ENCODE data around the gene CBFA2T3.

The CBFA2T3 gene

DNA sequence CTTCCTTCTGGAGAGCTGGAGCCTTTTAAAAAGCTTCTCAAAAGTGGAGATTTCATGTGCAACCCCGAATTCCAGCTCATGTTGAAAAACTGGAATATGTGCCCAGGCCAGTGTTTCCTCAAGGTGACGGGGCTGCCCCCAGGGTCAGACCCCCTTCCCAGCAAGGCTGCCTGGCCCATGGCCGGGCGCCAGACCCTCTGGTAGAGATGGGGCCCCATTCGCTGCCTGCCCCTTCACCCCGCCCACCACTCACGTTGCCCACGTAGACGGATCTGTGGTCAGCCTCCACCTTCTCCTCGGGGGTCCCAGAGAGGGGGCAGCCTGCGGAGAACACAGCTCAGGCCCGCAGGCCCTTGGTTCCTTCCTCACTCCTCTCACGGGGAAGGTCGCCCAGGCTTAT is 111.7 kb downstream of the CBFA2T3 start:
- DNase-seq (ENCODE audit: low read depth in 2 of 3, low spot score in 2 of 3), result no peak

DNA sequence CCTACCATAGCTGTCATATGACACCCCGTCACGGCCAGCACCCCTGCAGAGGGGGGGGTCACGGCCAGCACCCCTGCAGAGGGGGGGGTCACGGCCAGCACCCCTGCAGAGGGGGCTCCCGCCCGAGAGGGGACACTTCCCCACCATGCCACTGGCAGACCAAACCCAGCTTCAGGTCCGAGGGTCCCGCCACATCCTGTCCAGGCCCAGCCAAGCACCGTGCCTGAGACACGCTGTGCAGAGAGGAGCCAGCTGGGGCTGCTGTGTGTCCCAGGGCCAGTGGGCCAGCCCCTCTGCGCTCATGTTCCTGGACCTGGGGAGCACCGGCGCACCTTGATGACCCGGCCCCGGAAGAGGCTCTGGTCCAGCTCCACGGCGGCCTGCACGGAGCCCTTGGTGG is 112.5 kb downstream of the CBFA2T3 start:
- DNase-seq (ENCODE audit: low read depth in 2 of 3, low spot score in 2 of 3), result no peak

DNA sequence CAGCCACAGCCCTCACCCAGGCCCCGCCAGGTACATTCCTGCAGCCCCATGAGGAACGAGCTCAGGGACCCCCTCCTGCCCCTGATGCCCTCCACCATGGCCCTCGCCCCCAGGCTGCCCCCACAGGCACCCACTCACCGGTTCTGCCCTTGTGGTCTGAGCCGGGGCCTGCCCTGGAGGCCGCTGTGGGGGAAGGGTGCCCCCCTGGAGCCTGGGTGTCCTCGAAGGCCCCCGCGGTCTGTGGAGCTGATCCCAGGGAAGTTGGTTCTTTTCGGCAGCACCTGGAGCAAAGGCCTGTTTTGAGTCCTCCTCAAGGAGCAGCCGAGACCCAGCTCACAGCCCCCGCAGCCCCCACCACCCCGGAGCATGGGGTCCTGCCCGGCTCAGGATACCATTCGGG is 112.9 kb downstream of the CBFA2T3 start:
- DNase-seq (ENCODE audit: low read depth in 2 of 3, low spot score in 2 of 3), result no peak

DNA sequence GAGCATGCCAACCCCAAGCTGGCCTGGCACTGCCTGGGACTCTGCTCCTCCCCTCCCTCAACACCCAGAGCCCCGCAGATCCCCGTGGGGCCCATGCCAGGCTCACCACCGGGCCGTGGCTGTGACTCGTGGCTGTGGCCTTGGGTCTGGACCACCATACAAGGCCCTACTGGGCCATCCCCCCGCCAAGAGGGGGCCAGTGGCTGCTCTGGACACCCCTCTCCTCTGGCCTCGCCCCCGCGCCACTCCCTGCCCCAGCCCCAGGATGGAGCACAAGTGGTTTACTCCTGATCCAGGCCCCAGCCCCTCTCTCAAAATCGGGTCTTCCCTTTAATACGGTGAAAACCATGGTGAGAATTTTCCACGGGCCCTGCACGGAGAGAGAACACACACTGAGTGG is 113.6 kb downstream of the CBFA2T3 start:
- no peak for DNase-seq (ENCODE audit: low read depth in 2 of 3, low spot score in 2 of 3)

DNA sequence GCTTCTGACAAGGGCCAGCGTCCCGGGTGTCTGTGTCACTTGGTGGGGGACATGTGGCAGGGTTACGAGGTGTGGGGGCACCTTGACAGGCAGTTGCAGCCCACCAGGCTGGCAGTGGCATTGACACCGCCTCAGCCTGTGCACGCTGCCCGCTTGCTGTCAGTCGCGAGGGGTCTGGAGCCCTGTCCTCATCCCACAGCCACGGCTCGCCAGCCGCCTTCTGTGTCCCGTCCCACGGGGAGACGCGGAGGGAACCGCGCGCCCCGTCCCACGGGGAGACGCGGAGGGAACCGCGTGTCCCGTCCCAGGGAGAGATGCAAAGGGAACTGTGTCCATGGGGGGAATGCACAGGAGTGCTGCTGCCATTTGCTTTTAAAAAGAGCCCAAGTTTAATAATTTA is 114.0 kb downstream of the CBFA2T3 start:
- DNase-seq (ENCODE audit: low read depth in 2 of 3, low spot score in 2 of 3), result no peak

DNA sequence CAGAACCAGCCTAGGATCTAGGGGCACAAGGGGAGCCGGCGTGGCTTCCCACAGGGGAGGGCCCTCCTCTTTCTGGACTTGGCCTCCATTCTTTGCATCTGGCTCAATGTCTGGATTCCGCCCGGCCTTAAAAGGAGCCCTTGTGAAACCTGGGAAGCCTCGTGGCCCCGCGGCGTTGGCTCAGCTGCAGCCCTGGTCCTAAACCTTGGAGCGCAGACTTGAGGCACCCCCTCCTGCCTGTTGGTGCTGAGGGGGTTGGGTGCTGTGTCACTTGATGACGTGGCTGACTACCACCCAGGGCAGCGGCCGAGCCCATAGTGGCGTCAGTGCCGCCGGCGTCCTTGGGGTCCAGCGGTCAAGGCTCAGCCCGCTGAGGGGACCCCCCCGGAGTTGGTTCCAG is 115.6 kb downstream of the CBFA2T3 start:
- DNase-seq (ENCODE audit: low read depth in 2 of 3, low spot score in 2 of 3), result no peak

DNA sequence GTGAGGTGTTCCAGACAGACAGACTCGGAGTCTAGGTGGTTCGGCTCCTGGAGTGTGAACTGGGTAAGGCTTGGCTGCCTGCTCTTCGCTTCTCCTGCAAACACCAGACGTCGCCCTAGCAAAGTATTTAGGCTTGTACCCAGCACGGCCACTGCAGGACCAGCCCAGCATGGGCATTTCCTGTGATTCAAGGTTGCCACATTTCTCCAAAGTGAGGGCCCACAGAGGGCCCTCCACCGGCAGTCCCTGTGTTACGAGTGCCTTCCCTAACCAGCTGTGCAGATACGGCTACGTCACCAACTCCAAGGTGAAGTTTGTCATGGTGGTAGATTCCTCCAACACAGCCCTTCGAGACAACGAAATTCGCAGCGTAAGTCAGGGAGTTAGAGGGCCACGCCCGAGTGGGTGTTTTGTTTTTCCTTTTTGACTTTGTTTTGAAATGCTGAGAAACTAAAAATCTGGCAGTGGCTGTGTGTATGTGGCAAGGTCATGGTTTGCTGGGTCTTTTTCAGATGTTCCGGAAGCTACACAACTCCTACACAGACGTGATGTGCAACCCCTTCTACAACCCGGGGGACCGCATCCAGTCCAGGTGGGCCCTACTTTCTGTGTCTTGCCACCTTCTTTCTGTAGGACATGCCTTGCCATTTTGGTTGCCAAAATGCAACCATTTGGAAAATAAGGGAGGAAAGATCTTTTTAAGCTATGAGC is 117.5 kb downstream of the CBFA2T3 start:
- no peak for DNase-seq (ENCODE audit: low read depth in 2 of 3, low spot score in 2 of 3)

DNA sequence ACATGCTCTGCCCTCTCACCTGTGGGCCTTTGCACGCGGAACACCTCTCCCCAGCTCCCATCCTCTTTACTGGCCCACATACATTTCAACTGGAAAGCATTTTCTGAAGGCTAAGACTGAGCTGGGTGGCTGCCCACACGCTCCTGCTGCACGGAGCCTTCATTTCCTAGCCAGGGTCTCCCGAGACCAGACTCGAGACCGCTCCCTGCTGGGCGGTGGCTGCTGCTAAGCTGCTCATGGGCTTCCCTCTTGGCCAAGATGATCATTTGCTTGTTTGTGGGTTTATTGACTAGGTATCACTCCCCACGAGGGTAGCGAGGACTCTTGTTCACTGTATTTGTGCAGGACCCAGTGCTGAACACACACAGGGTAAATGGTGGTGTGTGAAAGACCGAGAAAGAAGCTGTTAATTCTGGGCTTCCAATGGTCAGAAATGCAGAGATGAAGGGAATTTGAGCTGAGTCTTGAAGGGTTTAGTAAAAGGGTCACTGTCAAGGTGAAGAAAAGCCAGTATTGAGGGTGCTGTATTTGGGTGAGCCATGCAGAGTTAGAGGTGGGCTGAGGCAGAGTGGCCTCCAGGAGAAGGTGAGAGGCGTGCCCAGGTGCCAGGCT is 119.2 kb downstream of the CBFA2T3 start:
- peak; percentile 38 to 52 (median 44) for DNase-seq (ENCODE audit: low read depth in 2 of 3, low spot score in 2 of 3)

DNA sequence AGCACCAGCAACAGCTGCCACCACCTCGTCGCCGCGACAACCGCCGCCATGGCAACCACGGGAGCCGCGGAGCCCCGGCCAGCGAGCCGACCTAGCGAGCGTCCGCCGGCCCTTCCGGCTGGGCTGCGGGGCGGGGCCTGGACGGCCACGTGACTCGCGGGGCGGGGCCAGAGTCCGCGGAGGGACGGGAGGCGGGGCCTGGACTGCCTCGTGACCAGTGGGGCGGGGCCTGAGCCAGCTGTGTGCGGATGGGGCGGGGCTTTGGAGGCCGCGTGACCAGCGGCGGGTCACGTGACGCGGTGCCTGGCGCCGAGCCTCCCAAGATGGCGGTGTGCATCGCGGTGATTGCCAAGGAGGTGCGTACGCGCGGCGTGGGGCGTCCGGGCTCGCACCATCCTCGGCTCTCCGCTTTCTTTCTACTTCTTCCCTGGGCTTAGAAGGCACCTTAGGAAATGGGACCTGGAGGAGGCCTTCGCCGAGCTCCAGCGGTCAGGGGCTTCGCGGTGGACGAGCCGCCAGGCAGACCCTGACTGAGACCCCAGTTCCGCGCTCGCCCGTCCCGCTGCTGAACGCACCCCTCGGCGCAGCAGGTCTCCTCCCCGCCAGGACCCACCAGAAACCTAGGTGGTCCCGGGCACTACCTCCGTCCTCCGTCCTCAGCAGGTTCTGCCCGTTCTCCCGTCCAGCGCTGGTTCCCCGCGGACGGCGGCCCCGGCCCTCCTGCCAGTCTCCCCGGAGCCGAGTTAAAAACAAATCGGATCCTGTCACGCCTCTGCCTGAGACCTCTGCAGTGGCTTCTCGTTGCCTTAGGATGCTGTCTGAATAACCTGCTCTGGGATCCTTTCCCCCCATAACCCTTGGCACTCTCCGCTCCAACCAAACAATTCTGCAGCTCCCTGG is 119.9 kb downstream of the CBFA2T3 start, which contains the start of the genes GALNS and TRAPPC2L:
GALNS (minus strand) TSS at position 120 of the 900 bp plus-strand sequence; CDS start at position 50, 70 bp downstream.
TRAPPC2L (plus strand) TSS at position 300 of the 900 bp plus-strand sequence; CDS start at position 324, 24 bp downstream.
- peak; percentile 96 to 100 (median 99) for DNase-seq (ENCODE audit: low read depth in 2 of 3, low spot score in 2 of 3)

DNA sequence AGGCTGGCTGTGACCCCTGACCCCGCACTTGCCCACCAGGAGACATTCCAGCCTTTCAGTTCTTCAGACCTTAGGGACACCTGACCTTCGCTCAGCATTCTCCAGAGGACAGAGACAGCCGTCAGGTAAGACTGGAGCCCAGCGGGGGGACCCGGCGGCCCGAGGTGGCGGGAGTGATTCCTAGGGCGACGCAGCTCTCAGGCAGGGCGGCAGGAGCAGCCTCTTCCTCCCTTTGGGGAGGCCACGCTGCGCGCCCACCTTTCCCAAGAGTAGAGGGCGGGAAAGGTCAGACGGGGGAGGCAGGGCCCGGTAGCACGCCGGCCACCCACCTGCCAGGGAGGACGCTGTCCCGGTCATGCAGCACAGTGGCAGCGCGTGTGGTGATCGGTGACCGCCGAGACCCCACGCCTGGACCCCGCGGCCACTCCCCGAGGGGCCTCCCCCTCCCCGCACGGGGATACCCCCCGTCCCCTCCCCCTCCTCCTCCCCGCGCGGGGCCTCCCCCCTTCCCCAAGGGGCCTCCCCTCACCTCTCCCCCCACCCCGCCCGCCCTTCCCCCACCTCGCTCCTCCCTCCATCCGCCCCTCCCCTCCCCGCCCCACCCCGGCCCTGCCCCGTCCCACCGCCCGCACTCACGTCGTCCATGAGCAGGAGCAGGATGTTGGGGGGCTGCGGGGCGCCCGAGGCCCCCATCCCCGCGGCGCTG is 120.7 kb downstream of the CBFA2T3 start:
- no peak for DNase-seq (ENCODE audit: low read depth in 2 of 3, low spot score in 2 of 3)

DNA sequence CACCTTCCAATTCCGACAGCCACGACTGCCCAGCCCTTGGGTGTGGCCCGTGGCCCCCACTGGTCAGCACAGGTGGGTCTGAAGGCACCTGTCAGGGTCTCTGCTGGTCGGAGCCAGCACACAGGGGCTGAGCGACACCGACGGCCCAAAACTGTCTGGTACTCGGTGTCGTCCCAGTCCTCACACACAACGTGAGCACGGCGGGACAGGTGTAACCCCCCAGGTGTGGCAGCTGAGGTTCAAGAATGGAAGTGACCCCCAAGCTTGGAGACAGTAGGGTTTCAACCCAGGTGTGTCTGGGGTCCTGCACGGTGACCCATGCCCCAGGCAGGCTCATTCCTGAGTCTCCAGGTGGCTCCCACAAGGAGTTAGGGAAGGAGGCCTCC is 121.3 kb downstream of the CBFA2T3 start:
- DNase-seq (ENCODE audit: low read depth in 2 of 3, low spot score in 2 of 3), result no peak

DNA sequence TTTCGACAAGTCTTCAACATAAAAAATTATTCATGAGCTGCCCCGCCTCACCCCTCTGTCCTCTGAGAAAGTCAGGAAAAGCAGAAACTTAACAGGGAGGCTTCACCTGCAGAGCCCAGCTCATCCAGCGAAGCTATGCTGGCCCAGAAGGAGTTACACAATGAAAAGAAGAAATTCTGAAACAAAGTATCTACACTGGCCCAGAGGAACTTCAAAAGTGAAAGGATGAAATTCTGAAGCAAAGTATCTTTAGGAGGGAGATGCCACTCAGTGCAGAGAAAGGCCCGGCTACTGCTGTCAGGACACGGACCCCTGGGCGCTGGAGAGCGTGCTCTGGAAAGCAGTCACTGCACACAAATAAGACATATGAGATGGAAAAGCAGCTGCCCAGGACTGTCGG is 121.8 kb downstream of the CBFA2T3 start:
- DNase-seq (ENCODE audit: low read depth in 2 of 3, low spot score in 2 of 3), result no peak

DNA sequence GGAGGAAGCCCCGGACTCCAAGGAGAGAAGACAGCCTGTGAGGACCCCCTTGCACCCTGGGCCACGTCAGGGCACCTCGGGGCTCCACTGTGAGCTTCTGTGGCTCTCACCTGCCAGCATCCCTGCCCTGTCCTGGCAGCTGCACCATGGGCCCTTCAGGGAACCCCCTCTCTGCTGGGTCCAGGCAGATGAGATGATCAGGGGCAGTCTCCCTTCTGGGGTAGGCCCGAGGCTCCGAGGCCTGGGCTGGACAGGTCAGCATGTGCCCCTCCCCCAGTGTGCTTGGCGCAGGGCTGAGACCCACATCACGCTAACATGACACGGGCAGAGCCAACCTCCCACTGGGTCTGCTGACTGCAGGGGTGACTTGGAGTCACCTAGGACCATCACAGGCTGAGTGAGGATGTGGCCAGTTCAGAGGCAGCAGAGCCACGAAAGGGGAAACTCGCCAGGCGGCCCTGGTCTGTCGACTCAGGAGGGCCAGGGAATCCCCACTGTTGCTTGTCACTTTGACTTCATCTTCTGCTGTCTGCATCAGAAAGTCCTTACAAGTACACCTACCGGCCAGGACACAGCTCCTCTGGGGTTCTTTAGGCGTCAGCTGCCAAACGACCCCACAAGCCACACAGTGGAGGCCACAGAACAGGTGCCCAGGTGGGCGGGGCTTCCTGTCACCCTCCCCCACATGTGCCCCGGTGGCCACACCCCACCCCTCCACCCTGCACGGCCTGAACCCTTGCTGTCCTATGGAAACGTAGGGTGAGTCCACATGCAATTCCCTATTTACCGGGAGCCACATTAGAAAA is 122.5 kb downstream of the CBFA2T3 start:
- DNase-seq (ENCODE audit: low read depth in 2 of 3, low spot score in 2 of 3), result no peak

DNA sequence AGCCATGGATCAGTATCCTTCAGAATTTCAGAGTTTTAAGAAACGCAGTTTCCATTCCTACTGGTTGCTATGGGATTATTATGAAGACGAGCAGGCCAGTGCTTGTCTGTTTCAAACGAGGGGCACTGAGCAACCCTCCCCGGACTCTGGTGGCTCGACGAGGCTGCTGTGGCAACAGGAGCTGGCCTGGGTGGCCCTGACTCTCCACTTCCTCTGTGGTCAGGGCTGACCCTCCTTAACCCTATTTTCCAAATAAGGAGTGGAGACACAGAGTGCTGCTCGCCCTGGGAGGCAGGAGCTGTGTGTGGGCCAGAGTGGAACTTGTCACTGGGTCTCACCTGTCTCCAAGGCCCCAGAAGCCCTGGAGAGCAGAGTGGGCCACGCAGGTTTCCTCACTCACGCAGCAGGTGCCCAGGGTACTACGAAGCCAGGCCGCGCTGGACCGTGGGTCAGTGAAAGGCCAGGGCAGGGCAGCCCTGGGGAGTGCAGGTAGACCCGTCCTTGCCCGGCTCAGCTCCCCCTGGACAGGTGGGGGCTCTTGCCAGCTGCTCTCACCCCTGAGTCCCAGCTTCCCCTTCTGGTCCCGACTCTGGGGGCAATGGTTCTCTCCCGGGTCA is 123.6 kb downstream of the CBFA2T3 start:
- DNase-seq (ENCODE audit: low read depth in 2 of 3, low spot score in 2 of 3), result no peak

DNA sequence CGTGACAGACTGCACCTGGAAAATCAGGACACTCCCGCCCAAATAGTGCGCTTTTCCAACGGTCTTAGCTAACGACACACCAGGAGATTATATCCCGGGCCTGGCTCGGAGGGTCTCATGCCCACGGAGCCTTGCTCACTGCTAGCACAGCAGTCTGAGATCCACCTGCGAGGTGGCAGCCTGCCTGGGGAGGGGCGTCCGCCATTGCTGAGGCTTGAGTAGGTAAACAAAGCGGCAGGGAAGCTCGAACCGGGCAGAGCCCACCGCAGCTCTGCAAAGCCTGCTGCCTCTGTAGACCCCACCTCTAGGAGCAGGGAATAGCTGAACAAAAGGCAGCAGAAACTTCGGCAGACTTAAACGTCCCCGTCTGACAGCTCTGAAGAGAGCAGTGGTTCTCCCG is 125.4 kb downstream of the CBFA2T3 start:
- no peak for DNase-seq (ENCODE audit: low read depth in 2 of 3, low spot score in 2 of 3)

DNA sequence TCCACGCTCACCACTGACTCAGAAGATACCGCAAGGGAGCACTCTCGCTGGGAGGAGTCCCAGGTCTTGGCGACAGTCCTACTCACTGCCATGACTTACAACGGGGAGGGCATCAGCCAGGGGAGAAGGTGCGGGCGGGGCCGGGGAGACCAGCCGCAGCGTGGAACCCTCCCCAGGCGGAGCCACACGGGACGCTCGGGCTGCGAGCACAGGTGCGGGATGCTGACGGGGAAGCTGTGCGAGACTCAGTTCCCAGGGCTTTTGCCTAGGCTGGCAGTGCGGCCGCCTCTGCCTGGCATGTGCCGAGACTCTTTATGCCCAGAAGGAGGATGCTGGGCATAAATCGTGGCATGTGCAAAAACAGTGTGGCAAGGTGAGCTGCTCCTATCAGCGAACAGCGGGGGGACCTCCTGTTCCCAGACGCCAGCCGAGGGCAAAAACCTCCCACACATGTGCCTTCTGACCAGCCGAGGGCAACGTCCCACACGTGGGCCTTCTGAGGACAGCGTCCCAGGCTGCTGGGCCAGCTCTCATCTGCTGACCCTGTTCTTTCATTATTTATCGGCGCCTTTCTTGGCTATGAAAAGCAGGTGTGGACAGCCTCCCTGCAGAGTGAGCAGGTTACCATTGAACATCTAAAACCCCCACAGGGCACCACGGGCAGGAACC is 126.3 kb downstream of the CBFA2T3 start:
- DNase-seq (ENCODE audit: low read depth in 2 of 3, low spot score in 2 of 3), result no peak

DNA sequence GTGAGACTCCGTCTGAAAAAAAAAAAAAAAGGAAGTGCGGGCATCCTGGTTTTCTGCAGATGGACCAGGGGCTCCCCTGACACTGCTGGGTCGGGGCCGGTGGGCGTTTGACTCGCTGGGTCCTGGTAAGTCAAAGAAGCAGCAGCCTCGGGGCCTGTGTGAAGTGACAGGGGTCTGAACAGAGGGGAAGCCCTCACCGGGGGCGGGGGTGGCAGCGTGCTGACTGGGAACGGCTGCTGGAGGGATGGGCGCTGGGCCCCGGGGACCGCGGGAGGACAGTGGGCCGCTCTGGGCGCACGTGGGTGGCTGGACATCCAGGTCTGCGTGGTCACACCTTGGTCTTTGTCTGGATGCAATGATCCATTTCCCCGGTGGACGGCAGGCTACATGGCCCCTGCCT is 128.4 kb downstream of the CBFA2T3 start:
- DNase-seq (ENCODE audit: low read depth in 2 of 3, low spot score in 2 of 3), result no peak

DNA sequence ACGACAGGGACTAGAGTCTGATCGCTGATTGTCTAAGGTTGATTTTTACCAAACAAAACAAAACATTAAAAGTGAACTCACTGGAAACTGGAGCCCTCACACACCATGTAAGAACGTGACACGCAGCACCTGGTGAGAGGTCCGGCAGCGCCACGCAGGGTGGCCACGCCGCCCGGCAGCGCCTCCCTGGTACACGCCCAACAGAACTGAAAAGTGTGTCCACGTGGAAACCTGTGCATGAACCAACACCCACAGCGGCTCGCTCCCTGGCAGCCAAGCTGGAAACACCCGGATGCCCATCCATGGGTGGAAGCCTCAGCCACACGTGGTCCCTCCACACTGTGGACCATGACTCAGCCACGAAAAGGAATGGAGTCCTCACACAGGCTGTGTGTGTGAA is 129.4 kb downstream of the CBFA2T3 start:
- no peak for DNase-seq (ENCODE audit: low read depth in 2 of 3, low spot score in 2 of 3)

DNA sequence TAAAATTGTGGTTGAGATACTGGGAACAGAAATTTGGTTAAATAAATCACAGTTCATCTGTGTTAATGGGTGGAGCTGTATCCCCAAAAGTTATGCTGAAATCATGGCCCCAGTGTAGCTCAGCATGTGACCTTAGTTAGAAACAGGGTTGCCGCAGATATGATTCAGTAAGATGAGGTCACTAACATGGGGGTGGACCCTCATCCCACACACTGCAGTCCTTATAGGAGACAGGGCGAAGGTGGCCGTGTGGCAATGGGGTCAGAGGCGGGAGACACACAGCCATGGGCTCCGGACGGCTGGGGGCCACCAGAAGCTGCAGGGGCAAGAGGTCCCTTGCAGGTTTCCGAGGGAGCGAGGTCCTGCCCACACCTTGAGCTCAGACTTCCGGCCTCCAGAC is 130.9 kb downstream of the CBFA2T3 start:
- DNase-seq (ENCODE audit: low read depth in 2 of 3, low spot score in 2 of 3), result no peak
